Loucy (cell line): Measurements from ENCODE around the gene GBGT1.

ENCODE experiments used
- H2AFZ ChIP-seq: fragments of 200-600 bp; sonication (generic); 2 replicates; pipeline ENCODE4 v1.6.0; 2016; ENCODE audit warnings: antibody characterized with exemption, mild to moderate bottlenecking, low read length, moderate library complexity
- H3F3A ChIP-seq: fragments of 200-600 bp; 2 replicates; pipeline ENCODE4 v1.6.0; 2016; ENCODE audit warnings: antibody characterized with exemption, low read depth, mild to moderate bottlenecking
- H3K27me3 ChIP-seq: fragments of 200-600 bp; sonication (generic); 2 replicates; pipeline ENCODE4 v1.6.1; 2014; ENCODE audit warnings: low read length, mild to moderate bottlenecking; ENCODE audit not compliant: insufficient read depth, poor library complexity, severe bottlenecking
- H3K36me3 ChIP-seq: fragments of 200-600 bp; sonication (generic); 2 replicates; pipeline ENCODE4 v1.6.1; 2016; ENCODE audit warnings: low read length; ENCODE audit not compliant: insufficient read depth
- H3K4me1 ChIP-seq: fragments of 200-600 bp; sonication (generic); 2 replicates; pipeline ENCODE4 v1.5.1; 2014; ENCODE audit warnings: low read length, mild to moderate bottlenecking; ENCODE audit not compliant: insufficient read depth, poor library complexity, severe bottlenecking
- H3K4me2 ChIP-seq: fragments of 200-600 bp; sonication (generic); 2 replicates; pipeline ENCODE4 v1.6.0; 2014; ENCODE audit warnings: antibody characterized with exemption, low read length, low read depth, mild to moderate bottlenecking; ENCODE audit not compliant: poor library complexity, severe bottlenecking
- H3K4me3 ChIP-seq: fragments of 200-600 bp; sonication (generic); 2 replicates; pipeline ENCODE4 v1.5.1; 2014; ENCODE audit warnings: low read length, mild to moderate bottlenecking, mixed read lengths; ENCODE audit not compliant: poor library complexity, severe bottlenecking
- H3K79me2 ChIP-seq: fragments of 200-600 bp; sonication (generic); 2 replicates; pipeline ENCODE4 v1.6.1; 2014; ENCODE audit warnings: low read length; ENCODE audit not compliant: insufficient read depth
- H3K9ac ChIP-seq: fragments of 200-600 bp; sonication (generic); 2 replicates; pipeline ENCODE4 v1.6.0; 2014; ENCODE audit warnings: mild to moderate bottlenecking, low read depth, low read length, moderate library complexity; ENCODE audit not compliant: poor library complexity, severe bottlenecking
- H3K9me2 ChIP-seq: fragments of 200-600 bp; sonication (generic); replicated peaks from 2 replicates; pipeline ENCODE4 v1.6.1; 2016; ENCODE audit warnings: low read depth, low read length, mixed read lengths
- H3K9me3 ChIP-seq: fragments of 200-600 bp; sonication (generic); 2 replicates; pipeline ENCODE4 v1.6.1; 2014; ENCODE audit warnings: mild to moderate bottlenecking, antibody characterized with exemption, low read length, low read depth; ENCODE audit not compliant: insufficient read depth
- H4K20me1 ChIP-seq: fragments of 200-600 bp; sonication (generic); 2 replicates; pipeline ENCODE4 v1.6.0; 2014; ENCODE audit warnings: antibody characterized with exemption, low read length, mild to moderate bottlenecking; ENCODE audit not compliant: insufficient read depth, poor library complexity, severe bottlenecking
- EZH2phosphoT487 ChIP-seq: fragments of 200-600 bp; IDR thresholded peaks from 2 replicates; pipeline ENCODE4 v1.6.1; 2018; ENCODE audit warnings: antibody characterized with exemption, mild to moderate bottlenecking, moderate library complexity, borderline replicate concordance
- TF ChIP-seq, protein P1 (sequence below): fragments of 200-600 bp; sonication (generic); conservative IDR thresholded peaks from 2 replicates; pipeline ENCODE4 v1.5.1; 2014; ENCODE audit warnings: mild to moderate bottlenecking, antibody characterized with exemption, low read length

The GBGT1 gene

DNA sequence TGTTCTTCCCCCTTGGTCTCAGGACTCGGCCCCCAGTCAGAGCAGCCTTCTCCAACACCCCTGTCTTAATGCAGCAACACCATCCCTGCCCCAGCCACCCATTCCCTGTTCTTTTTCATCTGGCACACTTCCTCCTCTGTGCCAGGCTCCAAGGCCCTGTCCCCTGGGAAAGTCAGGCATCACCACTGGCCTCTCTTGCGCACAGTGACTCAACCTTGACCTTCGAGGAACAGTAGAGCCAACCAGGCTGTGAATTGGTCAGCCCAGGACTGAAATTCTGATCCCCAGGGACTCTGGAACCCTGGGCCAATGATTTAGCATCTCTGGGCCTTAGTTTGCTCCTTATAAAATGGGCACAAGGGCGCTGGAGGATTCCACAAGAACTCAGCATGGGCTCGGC is 32.2 kb downstream of the GBGT1 start:
- peak overlapping the region; percentile 41 for H3K4me2 ChIP-seq
- no peak overlapping the region for H2AFZ ChIP-seq
- H3K4me3 ChIP-seq, result no peak overlapping the region
- H3K4me1 ChIP-seq, result peaks cover 30% of the 10 kb centered on the region
- H3K9me3 ChIP-seq, result no peaks in the 10 kb centered on the region
- H3K27me3 ChIP-seq, result no peaks in the 10 kb centered on the region
- TF ChIP-seq, protein P1, sequence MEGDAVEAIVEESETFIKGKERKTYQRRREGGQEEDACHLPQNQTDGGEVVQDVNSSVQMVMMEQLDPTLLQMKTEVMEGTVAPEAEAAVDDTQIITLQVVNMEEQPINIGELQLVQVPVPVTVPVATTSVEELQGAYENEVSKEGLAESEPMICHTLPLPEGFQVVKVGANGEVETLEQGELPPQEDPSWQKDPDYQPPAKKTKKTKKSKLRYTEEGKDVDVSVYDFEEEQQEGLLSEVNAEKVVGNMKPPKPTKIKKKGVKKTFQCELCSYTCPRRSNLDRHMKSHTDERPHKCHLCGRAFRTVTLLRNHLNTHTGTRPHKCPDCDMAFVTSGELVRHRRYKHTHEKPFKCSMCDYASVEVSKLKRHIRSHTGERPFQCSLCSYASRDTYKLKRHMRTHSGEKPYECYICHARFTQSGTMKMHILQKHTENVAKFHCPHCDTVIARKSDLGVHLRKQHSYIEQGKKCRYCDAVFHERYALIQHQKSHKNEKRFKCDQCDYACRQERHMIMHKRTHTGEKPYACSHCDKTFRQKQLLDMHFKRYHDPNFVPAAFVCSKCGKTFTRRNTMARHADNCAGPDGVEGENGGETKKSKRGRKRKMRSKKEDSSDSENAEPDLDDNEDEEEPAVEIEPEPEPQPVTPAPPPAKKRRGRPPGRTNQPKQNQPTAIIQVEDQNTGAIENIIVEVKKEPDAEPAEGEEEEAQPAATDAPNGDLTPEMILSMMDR, result no peak
- TF ChIP-seq EZH2phosphoT487, result no peak
- peaks cover 99% of the 10 kb centered on the region for H3K79me2 ChIP-seq
- H3K9ac ChIP-seq, result no peak overlapping the region
- H3F3A ChIP-seq, result no peaks in the 10 kb centered on the region
- peaks cover 20% of the 10 kb centered on the region; the same call in 1 of the 2 replicates for H3K36me3 ChIP-seq
- H3K9me2 ChIP-seq, result no peaks in the 10 kb centered on the region
- peaks cover 73% of the 10 kb centered on the region for H4K20me1 ChIP-seq

DNA sequence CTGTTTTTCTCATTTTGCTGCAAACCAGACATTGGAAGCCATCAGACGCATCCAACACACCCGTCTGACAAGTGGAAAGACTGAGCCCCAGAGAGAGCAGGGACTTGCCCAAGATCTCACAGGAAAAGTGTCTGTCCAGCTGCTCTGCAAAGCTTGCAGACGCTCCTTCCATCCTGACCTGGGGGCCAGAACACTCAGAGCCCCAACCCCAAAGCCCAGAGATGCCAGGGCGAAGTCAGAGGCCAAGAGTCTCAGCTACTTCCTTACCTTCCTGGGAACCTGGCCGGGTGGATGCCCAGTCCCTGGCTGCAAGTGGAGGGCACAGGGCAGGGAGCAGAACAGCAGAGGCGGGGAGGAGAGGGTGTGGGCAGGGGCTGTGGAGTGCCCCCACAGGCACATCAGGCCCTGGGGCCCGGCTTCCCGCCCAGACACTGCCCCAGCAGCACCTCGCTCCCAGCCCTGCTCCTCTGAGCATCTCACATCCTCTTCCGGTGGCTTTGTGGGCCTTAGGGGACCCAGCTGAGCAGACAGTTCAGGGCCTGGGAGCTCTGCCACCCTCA is 32.9 kb downstream of the GBGT1 start:
- H3K36me3 ChIP-seq, result peaks cover 20% of the 10 kb centered on the region; the same call in 1 of the 2 replicates
- no peaks in the 10 kb centered on the region for H3K9me2 ChIP-seq
- H3K9me3 ChIP-seq, result no peaks in the 10 kb centered on the region
- peak overlapping the region; percentile 41 for H3K4me3 ChIP-seq
- peaks cover 98% of the 10 kb centered on the region for H3K79me2 ChIP-seq
- no peak for TF ChIP-seq EZH2phosphoT487
- TF ChIP-seq, protein P1, result no peak
- no peaks in the 10 kb centered on the region for H3K27me3 ChIP-seq
- H3K9ac ChIP-seq, result peak overlapping the region; percentile 61
- H4K20me1 ChIP-seq, result peaks cover 75% of the 10 kb centered on the region
- no peaks in the 10 kb centered on the region for H3F3A ChIP-seq
- H3K4me1 ChIP-seq, result peaks cover 27% of the 10 kb centered on the region
- H2AFZ ChIP-seq, result no peak overlapping the region
- peak overlapping the region; percentile 63 for H3K4me2 ChIP-seq

DNA sequence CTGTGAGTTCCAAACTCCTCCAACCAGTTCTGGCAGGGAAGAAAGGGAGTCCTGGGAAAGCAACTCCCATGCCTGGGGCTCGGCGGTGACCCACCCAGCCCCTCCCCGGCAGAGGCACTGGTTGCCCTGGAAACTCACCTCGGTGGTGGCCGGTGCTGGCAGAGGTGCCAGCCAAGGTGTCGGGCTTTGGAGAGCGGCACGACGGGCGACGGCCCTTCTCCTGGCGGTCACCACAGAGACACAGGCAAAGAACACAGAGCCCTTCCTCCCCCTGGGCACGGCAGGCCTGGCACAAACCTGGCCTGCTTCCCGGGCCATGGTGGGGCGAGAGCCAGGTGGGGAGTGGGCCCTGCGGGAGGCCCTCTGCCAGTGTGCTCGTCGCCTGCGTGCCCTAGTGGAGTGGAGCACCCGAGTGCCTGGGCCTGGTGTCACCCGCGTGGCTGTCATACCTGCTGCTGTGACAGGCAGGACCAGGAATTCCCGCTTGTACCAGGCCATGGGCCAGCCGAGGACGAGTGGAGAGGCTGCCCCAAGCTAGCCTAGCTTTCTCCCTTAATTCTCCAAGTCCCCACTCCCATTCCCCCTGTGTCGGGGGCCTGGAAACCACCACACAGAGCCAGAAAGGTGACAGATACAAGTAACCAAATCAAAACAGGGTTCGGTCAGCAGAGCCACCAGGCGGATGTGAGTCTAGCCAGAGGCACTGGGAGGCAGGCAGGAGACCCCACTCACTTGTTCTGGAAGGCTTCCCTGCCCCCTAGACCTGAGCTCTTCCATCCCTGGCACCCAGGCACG is 34.5 kb downstream of the GBGT1 start:
- Histone ChIP-seq H3K27me3 (no peaks in the 10 kb centered on the region), H3K4me1 (peaks cover 16% of the 10 kb centered on the region), H3F3A (no peaks in the 10 kb centered on the region), H4K20me1 (peaks cover 64% of the 10 kb centered on the region), H3K9me2 (no peaks in the 10 kb centered on the region), H3K4me3 (no peak overlapping the region), H3K4me2 (no peak overlapping the region), H3K79me2 (peaks cover 95% of the 10 kb centered on the region), H3K9ac (no peak overlapping the region), H2AFZ (no peak overlapping the region), H3K36me3 (peaks cover 20% of the 10 kb centered on the region; the same call in 1 of the 2 replicates), H3K9me3 (no peaks in the 10 kb centered on the region)
- TF ChIP-seq, protein P1, result no peak
- TF ChIP-seq EZH2phosphoT487, result no peak
